ENCODE data around the gene GARIN5A.

Gene GARIN5A

DNA sequence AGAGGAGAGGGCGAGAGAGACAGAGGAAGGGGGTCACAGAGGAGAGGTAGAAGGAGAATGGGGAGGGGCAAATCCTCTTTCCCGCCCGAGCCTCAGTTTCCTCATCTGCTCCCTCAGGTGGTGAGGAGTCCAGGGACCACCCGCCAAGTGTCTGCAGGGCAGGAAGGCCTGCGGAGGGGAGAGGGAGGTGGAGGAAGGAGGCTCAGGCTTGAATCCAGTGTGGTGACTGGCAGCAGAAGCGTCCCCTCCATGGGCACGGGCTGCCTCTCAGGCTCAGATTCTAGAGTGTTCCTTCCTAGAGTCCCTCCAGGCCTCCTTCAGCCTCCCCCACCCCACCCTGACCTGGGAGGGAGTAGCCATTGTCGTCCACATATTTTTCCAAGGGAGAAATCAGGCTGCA is 16.5 kb upstream of the GARIN5A start:
- DNase-seq (ENCODE audit: low read depth), result no peak
- H3K4me3 ChIP-seq (ENCODE audit: low read depth, low read length), result no peak overlapping the region
- TF ChIP-seq, protein P1, sequence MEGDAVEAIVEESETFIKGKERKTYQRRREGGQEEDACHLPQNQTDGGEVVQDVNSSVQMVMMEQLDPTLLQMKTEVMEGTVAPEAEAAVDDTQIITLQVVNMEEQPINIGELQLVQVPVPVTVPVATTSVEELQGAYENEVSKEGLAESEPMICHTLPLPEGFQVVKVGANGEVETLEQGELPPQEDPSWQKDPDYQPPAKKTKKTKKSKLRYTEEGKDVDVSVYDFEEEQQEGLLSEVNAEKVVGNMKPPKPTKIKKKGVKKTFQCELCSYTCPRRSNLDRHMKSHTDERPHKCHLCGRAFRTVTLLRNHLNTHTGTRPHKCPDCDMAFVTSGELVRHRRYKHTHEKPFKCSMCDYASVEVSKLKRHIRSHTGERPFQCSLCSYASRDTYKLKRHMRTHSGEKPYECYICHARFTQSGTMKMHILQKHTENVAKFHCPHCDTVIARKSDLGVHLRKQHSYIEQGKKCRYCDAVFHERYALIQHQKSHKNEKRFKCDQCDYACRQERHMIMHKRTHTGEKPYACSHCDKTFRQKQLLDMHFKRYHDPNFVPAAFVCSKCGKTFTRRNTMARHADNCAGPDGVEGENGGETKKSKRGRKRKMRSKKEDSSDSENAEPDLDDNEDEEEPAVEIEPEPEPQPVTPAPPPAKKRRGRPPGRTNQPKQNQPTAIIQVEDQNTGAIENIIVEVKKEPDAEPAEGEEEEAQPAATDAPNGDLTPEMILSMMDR (IDR thresholded peaks at IDR 0.05; ENCODE audit: insufficient read depth, low read depth, low read length, missing control alignments), result no peak

- DNase-seq (ENCODE audit: low read depth), result no peak
- TF ChIP-seq, protein P1 (IDR thresholded peaks at IDR 0.05; ENCODE audit: insufficient read depth, low read depth, low read length, missing control alignments), result no peak
- no peak overlapping the region for H3K4me3 ChIP-seq (ENCODE audit: low read depth, low read length)
These were observed 15.8 kb upstream of the GARIN5A start for GRCh38 chr19:50492303-50493052.

- DNase-seq (ENCODE audit: low read depth), result no peak
- TF ChIP-seq, protein P1 (IDR thresholded peaks at IDR 0.05; ENCODE audit: insufficient read depth, low read depth, low read length, missing control alignments), result no peak
- no peak overlapping the region for H3K4me3 ChIP-seq (ENCODE audit: low read depth, low read length)
These were observed 14.4 kb upstream of the GARIN5A start for GRCh38 chr19:50490991-50491472.

GRCh38 chr19:50490411-50490811 is 13.8 kb upstream of the GARIN5A start:
- DNase-seq (ENCODE audit: low read depth), result no peak
- TF ChIP-seq, protein P1 (IDR thresholded peaks at IDR 0.05; ENCODE audit: insufficient read depth, low read depth, low read length, missing control alignments), result no peak
- H3K4me3 ChIP-seq (ENCODE audit: low read depth, low read length), result no peak overlapping the region

DNA sequence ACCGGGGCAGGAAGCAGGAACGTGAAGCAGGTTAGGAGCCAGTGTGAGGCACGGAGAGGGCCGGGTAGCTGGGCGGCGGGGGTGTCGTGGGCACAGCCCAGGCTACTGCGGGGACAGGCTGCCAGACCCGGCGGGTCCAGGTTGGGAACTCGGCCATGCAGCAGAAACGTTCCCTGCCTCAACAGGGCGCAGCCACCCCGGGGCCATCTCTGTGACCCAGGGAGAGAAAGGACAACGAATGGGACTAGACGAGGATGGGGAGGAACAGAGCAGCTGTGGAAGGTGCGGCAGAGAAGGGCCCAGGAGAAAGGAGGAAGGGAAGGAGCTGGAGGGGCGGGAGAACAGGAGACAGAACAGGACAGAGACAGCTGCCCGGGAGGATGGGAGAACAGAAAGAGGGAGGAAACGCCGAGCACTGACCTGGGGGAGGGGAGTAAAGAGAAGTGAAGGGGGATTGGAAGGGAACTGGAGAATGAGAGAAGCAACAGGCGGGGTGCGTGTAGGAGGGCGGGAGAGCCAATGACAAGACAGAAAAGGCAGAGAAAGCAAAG is 12.9 kb upstream of the GARIN5A start:
- no peak for DNase-seq (ENCODE audit: low read depth)

DNA sequence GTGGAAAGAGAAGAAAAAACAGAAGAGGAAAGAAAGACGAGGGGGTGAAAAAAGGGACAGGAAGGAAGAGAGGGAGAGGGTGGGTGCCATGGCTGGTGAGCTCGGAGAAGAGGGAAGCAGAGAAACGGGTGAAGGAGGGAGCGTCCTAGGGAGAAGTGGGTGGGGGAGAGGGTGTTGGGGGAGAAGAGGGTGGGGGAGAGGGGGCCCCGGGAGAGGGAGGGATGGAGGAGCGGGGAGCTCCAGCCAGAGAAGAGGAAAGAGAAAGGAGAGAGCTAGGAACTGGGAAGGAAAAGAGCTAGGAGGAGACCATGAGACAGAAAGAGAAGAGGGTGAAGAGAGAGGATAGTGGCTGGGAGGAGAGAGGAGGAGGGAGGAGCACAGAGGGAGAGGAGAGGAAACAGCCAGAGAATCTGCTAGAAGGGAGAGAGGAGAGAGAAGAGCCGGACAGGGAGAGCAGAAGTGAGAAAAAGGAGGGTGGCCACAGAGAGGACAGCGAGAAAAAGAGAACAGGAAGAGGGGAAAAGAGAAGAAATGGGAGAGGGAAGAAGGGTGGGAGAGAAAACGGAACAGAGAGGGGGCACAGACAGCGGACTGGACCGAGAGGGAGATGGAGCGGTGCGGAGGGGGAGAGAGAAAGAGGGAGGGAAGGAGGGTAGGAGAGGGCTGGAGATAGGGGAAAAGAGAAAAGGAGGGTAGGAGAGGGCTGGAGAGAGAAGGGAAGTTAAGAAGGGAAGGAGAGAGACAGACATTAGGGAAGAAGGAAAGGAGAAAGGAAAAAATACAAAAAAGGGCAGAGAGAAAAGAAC is 11.9 kb upstream of the GARIN5A start:
- no peak for DNase-seq (ENCODE audit: low read depth)
- no peak overlapping the region for H3K4me3 ChIP-seq (ENCODE audit: low read depth, low read length)

More for the DNA sequence above, 12.9 kb upstream of the GARIN5A start:
- TF ChIP-seq, protein P1 (IDR thresholded peaks at IDR 0.05; ENCODE audit: insufficient read depth, low read depth, low read length, missing control alignments), result no peak
- no peak overlapping the region for H3K4me3 ChIP-seq (ENCODE audit: low read depth, low read length)

More for the DNA sequence above, 11.9 kb upstream of the GARIN5A start:
- TF ChIP-seq, protein P1 (IDR thresholded peaks at IDR 0.05; ENCODE audit: insufficient read depth, low read depth, low read length, missing control alignments), result no peak
